ENCODE results near the gene PALLD. TPM values are rescaled to one million over a fixed set of nuclear protein-coding genes. Genes with fewer than 3 reads are reported as not detected.

The PALLD gene
- polyA plus RNA-seq, 1 donor from 2014 or later, result 20.5 TPM

GRCh38 chr4:168667921-168668320 is 171.1 kb downstream of the PALLD start:
- H3K4me2 ChIP-seq (ENCODE audit: low read length), result no peak overlapping the region
- TF ChIP-seq EZH2 (IDR thresholded peaks at IDR 0.05; ENCODE audit: borderline replicate concordance, insufficient read depth, low read length, poor library complexity, severe bottlenecking) (no peak), REST (IDR thresholded peaks at IDR 0.05; ENCODE audit: borderline replicate concordance) (no peak), CTCF (IDR thresholded peaks at IDR 0.05; ENCODE audit: poor library complexity, severe bottlenecking) (no peak), POLR2AphosphoS5 (IDR thresholded peaks at IDR 0.05) (no peak), MXI1 (conservative IDR thresholded peaks at IDR 0.05; ENCODE audit: poor library complexity, severe bottlenecking) (no peak), RAD21 (conservative IDR thresholded peaks at IDR 0.05) (no peak), TAF1 (IDR thresholded peaks at IDR 0.05; ENCODE audit: low read depth) (no peak), SMC3 (conservative IDR thresholded peaks at IDR 0.05; ENCODE audit: poor library complexity) (no peak)

GRCh38 chr4:168673476-168673875 is 176.6 kb downstream of the PALLD start:
- Histone ChIP-seq H3K36me3 (ENCODE audit: insufficient read depth, low read length) (no peaks in the 10 kb centered on the region), H4K20me1 (ENCODE audit: insufficient read depth) (no peaks in the 10 kb centered on the region), H2AFZ (ENCODE audit: low read depth, low read length) (no peak overlapping the region), H3K9me3 (ENCODE audit: low read length) (no peaks in the 10 kb centered on the region), H3F3A (ENCODE audit: insufficient read depth, low read length, poor library complexity, severe bottlenecking) (no peaks in the 10 kb centered on the region), H3K27ac (ENCODE audit: low read length) (no peak overlapping the region), H3K9ac (ENCODE audit: low read length) (no peak overlapping the region), H3K4me3 (ENCODE audit: low read length) (no peak overlapping the region), H3K4me2 (ENCODE audit: low read length) (no peak overlapping the region), H3K9me2 (ENCODE audit: insufficient read depth, low read length) (no peaks in the 10 kb centered on the region), H3K79me2 (replicated peaks; ENCODE audit: insufficient read depth, low read length) (no peaks in the 10 kb centered on the region), H3K27me3 (ENCODE audit: insufficient read depth, low read depth, low read length) (no peaks in the 10 kb centered on the region)
- TF ChIP-seq CTCF (IDR thresholded peaks at IDR 0.05; ENCODE audit: poor library complexity, severe bottlenecking), result no peak
- no peak for TF ChIP-seq EP300 (conservative IDR thresholded peaks at IDR 0.05; ENCODE audit: poor library complexity, severe bottlenecking)
- TF ChIP-seq RAD21 (conservative IDR thresholded peaks at IDR 0.05), result no peak
- TF ChIP-seq REST (IDR thresholded peaks at IDR 0.05; ENCODE audit: borderline replicate concordance), result no peak
- TF ChIP-seq TAF1 (IDR thresholded peaks at IDR 0.05; ENCODE audit: low read depth), result no peak
- no peak for TF ChIP-seq SMC3 (conservative IDR thresholded peaks at IDR 0.05; ENCODE audit: poor library complexity)
- TF ChIP-seq POLR2AphosphoS5 (IDR thresholded peaks at IDR 0.05), result no peak
- no peak for TF ChIP-seq MXI1 (conservative IDR thresholded peaks at IDR 0.05; ENCODE audit: poor library complexity, severe bottlenecking)

More at GRCh38 chr4:168667921-168668320, 171.1 kb downstream of the PALLD start:
- H3F3A ChIP-seq (ENCODE audit: insufficient read depth, low read length, poor library complexity, severe bottlenecking), result no peaks in the 10 kb centered on the region
- no peak overlapping the region for H3K27ac ChIP-seq (ENCODE audit: low read length)
- H4K20me1 ChIP-seq (ENCODE audit: insufficient read depth), result no peaks in the 10 kb centered on the region
- no peak overlapping the region for H3K9ac ChIP-seq (ENCODE audit: low read length)
- H3K9me3 ChIP-seq (ENCODE audit: low read length), result no peaks in the 10 kb centered on the region
- H3K79me2 ChIP-seq (replicated peaks; ENCODE audit: insufficient read depth, low read length), result no peaks in the 10 kb centered on the region
- H2AFZ ChIP-seq (ENCODE audit: low read depth, low read length), result no peak overlapping the region
- H3K9me2 ChIP-seq (ENCODE audit: insufficient read depth, low read length), result no peaks in the 10 kb centered on the region
- H3K27me3 ChIP-seq (ENCODE audit: insufficient read depth, low read depth, low read length), result no peaks in the 10 kb centered on the region
- no peak overlapping the region for H3K4me3 ChIP-seq (ENCODE audit: low read length)
- H3K36me3 ChIP-seq (ENCODE audit: insufficient read depth, low read length), result no peaks in the 10 kb centered on the region
